Breast epithelium (tissue), 4 donors: Measurements from ENCODE around the gene HNRNPF. TPM values are rescaled to one million over a fixed set of nuclear protein-coding genes. Genes with fewer than 3 reads are reported as not detected.
A peak's percentile ranks its signal among the peaks of the same experiment; 100 is the strongest.

ENCODE experiments used
- DNase-seq, 2 donors: peaks; one replicate each; pipeline ENCODE4 v3.0.0-alpha.2; 2019; ENCODE audit warnings: low spot score in 2 of 2
- H3K27ac ChIP-seq, 2 donors: fragments of 200-600 bp; sonication (generic) in 1 of 2; one replicate each; pipeline ENCODE4 v1.5.1; 2016 to 2019; ENCODE audit warnings: mild to moderate bottlenecking in 1 of 2
- H3K27me3 ChIP-seq, 2 donors: fragments of 200-600 bp; sonication (generic) in 1 of 2; one replicate each; pipeline versions ENCODE4 v1.5.1 to v1.6.0; 2017 to 2019; ENCODE audit warnings: control low read depth in 1 of 2, mild to moderate bottlenecking in 1 of 2
- H3K36me3 ChIP-seq: fragments of 200-600 bp; one replicate; pipeline ENCODE4 v1.5.1; 2019
- H3K4me1 ChIP-seq, 2 donors: fragments of 200-600 bp; sonication (generic); one replicate each; pipeline ENCODE4 v1.5.1; 2016 to 2019; ENCODE audit warnings: control low read depth in 1 of 2
- H3K4me3 ChIP-seq, 3 donors: fragments of 200-600 bp; sonication (generic); 1 replicate in 2 of 3; 2 replicates in 1 of 3; pipeline ENCODE4 v1.5.1; 2016 to 2019; ENCODE audit warnings: mild to moderate bottlenecking in 3 of 3, moderate library complexity in 2 of 3
- H3K9me3 ChIP-seq, 2 donors: fragments of 200-600 bp; sonication (generic) in 1 of 2; one replicate each; pipeline ENCODE4 v1.5.1; 2016 to 2019; ENCODE audit warnings: control low read depth in 1 of 2
- POLR2A ChIP-seq: fragments of 450-650 bp; IDR thresholded peaks from one replicate; pipeline ENCODE4 v1.6.1; 2016; ENCODE audit warnings: antibody characterized with exemption, mild to moderate bottlenecking, moderate library complexity
- POLR2AphosphoS5 ChIP-seq, 3 donors: sonication (generic); formaldehyde crosslinking; IDR thresholded peaks; one replicate each; pipeline ENCODE4 v1.6.1; 2017; ENCODE audit warnings: antibody characterized with exemption in 3 of 3
- intact Hi-C: fragments of 100-400 bp; cut with DNase I; formaldehyde crosslinking; loops from one replicate; pipeline ENCODE4 v1.15.1; 2023; ENCODE audit warnings: low total_unique reads
- total RNA-seq, 3 donors: library from RNA; depleted of rRNA; stranded (reverse); fragments of >200 nt; gene quantifications; one replicate each; pipeline ENCODE4 v1.1.0, GENCODE V29; 2016
- TF ChIP-seq, protein P1 (sequence below), 3 donors: fragments of 450-650 bp; IDR thresholded peaks; one replicate each; pipeline ENCODE4 v1.5.1; 2016 to 2017; ENCODE audit warnings: antibody characterized with exemption in 3 of 3, mild to moderate bottlenecking in 3 of 3, moderate library complexity in 3 of 3

The HNRNPF gene
- total RNA-seq, 3 donors from 2014 or later, result 175 to 213 (median 207) TPM

DNA sequence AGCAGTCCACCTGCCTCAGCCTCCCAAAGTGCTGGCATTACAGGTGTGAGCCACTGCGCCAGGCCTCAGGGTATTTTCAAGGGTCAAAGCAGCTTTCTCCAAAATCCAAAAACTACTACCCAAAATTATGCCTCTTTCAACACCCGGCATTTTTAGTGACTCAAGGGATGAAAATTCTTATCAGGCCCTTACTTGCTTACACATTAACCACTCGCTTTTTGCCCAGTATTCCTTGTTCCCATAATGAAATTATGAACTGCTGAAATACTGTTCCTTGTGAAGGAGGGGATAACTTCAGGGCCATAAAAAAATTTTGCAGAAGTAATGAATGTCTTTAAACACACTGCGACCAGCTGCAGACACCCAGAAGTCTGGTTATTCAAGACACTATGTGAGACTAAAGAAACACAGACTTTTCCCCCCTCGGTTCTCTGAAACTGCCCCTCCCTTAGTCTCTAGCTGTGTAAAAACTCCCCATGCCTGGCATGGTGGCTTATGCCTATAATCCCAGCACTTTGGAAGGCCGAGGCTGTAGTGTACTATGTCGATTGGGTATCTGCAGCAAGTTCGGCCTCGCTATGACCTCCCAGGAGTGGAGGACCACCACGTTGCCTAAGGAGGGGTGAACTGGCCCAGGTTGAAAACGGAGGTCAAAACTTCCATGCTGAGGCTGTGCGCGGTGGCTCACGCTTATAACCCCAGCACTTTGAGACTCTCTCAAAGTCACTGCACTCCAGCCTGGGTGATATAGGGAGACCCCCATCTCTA, 25.6 kb downstream of the HNRNPF start:
- intact Hi-C loops, result no loop called here

DNA sequence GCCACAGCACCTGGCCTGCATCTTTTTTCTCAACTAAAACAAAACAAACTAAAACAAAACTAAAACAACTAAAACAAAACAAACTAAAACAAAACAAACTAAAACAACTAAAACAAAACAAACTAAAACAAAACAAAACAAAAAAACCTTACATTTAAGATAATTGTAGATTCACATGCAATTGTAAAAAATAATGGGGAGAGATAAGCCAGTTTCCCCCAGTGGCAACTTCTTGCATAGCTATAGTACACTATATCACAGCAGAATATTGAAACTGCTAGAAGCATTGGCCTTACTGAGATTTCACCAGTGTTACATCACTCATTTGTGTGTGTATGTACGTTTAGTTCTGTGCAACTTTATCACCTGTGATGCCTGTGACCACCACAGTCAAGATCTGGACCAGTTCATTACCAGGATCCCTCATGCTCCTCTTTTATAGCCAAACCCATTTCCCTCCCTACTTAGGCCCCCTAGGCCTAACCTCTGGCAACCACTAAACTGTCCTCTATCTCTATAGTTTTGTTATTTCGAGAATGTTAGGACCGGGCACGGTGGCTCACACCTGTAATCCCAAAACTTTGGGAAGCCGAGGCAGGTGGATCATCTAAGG, 28.3 kb downstream of the HNRNPF start:
- no peaks in the 10 kb centered on the region for H3K36me3 ChIP-seq
- no peak overlapping the region for H3K4me3 ChIP-seq
- DNase-seq, result peak in 1 of 2 donors; percentile 33
- TF ChIP-seq POLR2AphosphoS5 (IDR thresholded peaks at IDR 0.05), result no peak
- no peak for TF ChIP-seq POLR2A
- TF ChIP-seq, protein P1, sequence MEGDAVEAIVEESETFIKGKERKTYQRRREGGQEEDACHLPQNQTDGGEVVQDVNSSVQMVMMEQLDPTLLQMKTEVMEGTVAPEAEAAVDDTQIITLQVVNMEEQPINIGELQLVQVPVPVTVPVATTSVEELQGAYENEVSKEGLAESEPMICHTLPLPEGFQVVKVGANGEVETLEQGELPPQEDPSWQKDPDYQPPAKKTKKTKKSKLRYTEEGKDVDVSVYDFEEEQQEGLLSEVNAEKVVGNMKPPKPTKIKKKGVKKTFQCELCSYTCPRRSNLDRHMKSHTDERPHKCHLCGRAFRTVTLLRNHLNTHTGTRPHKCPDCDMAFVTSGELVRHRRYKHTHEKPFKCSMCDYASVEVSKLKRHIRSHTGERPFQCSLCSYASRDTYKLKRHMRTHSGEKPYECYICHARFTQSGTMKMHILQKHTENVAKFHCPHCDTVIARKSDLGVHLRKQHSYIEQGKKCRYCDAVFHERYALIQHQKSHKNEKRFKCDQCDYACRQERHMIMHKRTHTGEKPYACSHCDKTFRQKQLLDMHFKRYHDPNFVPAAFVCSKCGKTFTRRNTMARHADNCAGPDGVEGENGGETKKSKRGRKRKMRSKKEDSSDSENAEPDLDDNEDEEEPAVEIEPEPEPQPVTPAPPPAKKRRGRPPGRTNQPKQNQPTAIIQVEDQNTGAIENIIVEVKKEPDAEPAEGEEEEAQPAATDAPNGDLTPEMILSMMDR (IDR thresholded peaks at IDR 0.05), result no peak
- no peaks in the 10 kb centered on the region for H3K4me1 ChIP-seq
- no peaks in the 10 kb centered on the region for H3K27me3 ChIP-seq
- no peak overlapping the region for H3K27ac ChIP-seq
- intact Hi-C loops, result no loop called here
- H3K9me3 ChIP-seq, result no peaks in the 10 kb centered on the region

More for the DNA sequence above, 25.6 kb downstream of the HNRNPF start:
- TF ChIP-seq, protein P1 (IDR thresholded peaks at IDR 0.05), result no peak
- no peak for TF ChIP-seq POLR2AphosphoS5 (IDR thresholded peaks at IDR 0.05)
- TF ChIP-seq POLR2A, result no peak
- H3K4me1 ChIP-seq, result no peaks in the 10 kb centered on the region
- H3K9me3 ChIP-seq, result no peaks in the 10 kb centered on the region
- no peaks in the 10 kb centered on the region for H3K36me3 ChIP-seq
- H3K4me3 ChIP-seq, result no peak overlapping the region
- H3K27ac ChIP-seq, result no peak overlapping the region
- no peaks in the 10 kb centered on the region for H3K27me3 ChIP-seq
- peak in 1 of 2 donors; percentile 9 for DNase-seq

DNA sequence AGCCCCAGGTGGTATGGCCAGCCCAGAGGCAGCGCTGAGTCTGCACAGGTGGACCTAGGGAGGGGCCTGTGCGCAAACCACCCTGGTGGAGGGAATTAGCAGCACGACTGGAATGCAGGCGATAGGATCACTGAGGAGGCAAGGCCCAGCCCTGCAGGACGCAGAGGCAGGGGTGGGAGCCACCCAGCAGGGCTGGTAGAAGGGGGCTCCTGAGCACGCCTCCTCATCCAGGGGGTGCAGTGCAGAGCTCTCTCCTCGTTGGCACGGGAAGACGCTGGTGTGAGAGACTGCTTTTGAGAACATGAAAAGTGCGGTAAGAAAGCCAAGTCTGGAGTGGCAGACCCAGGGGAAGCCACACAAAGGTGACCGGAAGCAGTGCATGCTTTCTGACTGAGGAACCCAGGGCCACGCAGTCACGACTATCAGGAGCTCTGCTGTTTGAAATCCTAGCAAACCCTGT, 31.5 kb downstream of the HNRNPF start:
- intact Hi-C loops, result no loop called here
- H3K4me1 ChIP-seq, result no peaks in the 10 kb centered on the region
- H3K4me3 ChIP-seq, result no peak overlapping the region
- no peaks in the 10 kb centered on the region for H3K27me3 ChIP-seq
- H3K27ac ChIP-seq, result no peak overlapping the region
- peak in 1 of 2 donors; percentile 5 for DNase-seq
- no peaks in the 10 kb centered on the region for H3K9me3 ChIP-seq
- H3K36me3 ChIP-seq, result no peaks in the 10 kb centered on the region
- TF ChIP-seq POLR2A (no peak), POLR2AphosphoS5 (IDR thresholded peaks at IDR 0.05) (no peak)
- TF ChIP-seq, protein P1 (IDR thresholded peaks at IDR 0.05), result no peak

DNA sequence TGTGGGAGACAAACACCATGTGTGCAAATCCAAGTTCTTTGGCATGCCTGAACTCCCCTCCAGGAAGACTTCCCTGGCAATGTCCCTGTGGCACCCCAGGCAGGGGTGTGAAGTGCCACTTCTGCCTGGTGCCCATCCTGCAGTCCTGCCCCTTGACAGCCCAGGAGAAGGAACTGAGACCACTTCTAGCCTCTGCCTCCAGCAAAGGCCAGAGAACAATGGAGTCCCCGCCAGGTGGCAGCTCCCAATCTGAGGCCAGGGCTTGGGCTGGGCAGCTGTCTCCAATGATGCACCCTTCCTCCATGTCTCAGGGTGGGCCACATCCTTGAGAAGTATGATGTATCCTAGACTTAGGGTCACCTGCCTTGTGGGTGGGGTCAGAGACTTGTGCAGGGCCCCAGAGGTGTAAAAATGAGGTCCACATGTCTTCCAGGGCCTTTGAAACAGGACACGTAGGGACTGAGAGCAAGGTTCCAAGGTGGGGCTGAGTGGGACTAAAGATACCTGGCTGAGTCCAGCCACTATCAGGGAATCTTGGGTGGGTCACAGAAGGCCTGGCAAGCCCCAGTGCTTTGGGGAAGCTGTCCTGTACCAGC, 32.1 kb downstream of the HNRNPF start:
- DNase-seq, result peak in 1 of 2 donors; percentile 28
- no peaks in the 10 kb centered on the region for H3K36me3 ChIP-seq
- no peaks in the 10 kb centered on the region for H3K9me3 ChIP-seq
- intact Hi-C loops, result no loop called here
- no peaks in the 10 kb centered on the region for H3K4me1 ChIP-seq
- H3K4me3 ChIP-seq, result no peak overlapping the region
- TF ChIP-seq POLR2AphosphoS5 (IDR thresholded peaks at IDR 0.05) (no peak), POLR2A (no peak)
- TF ChIP-seq, protein P1 (IDR thresholded peaks at IDR 0.05), result no peak
- no peaks in the 10 kb centered on the region for H3K27me3 ChIP-seq
- no peak overlapping the region for H3K27ac ChIP-seq
